ENCODE measurements around the gene SMKR1.

- TF ChIP-seq CTCF (IDR thresholded peaks at IDR 0.05) (no peak), POLR2A (IDR thresholded peaks at IDR 0.05) (no peak)
Observed at GRCh38 chr7:129540340-129540739, 38.0 kb downstream of the SMKR1 start.
